HG02588 (cell line): Measurements from ENCODE around the gene C4orf51.
"Not testable (repeated sequence)": the region's sequence is repeated elsewhere in the genome, so short reads cannot be mapped to it uniquely, and the experiment has no call there.

Experiments
- ATAC-seq: cut with Tn5 transposase; IDR thresholded peaks from one replicate; pipeline ENCODE4 v1.9.1; 2021; ENCODE audit warnings: mild to moderate bottlenecking, moderate library complexity; ENCODE audit not compliant: unreplicated experiment

Gene C4orf51

GRCh38 chr4:145679991-145680455, at the start of gene C4orf51:
C4orf51 (plus strand) TSS chr4:145680146; CDS start chr4:145680204, 58 bp downstream.
- no peak for ATAC-seq

- ATAC-seq, result no peak
Measured at GRCh38 chr4:145635117-145635516, 44.8 kb upstream of the C4orf51 start.

- no peak for ATAC-seq
Measured at GRCh38 chr4:145635630-145636029, 44.3 kb upstream of the C4orf51 start.

- no peak for ATAC-seq
Measured at GRCh38 chr4:145639186-145639698, 40.7 kb upstream of the C4orf51 start.

DNA sequence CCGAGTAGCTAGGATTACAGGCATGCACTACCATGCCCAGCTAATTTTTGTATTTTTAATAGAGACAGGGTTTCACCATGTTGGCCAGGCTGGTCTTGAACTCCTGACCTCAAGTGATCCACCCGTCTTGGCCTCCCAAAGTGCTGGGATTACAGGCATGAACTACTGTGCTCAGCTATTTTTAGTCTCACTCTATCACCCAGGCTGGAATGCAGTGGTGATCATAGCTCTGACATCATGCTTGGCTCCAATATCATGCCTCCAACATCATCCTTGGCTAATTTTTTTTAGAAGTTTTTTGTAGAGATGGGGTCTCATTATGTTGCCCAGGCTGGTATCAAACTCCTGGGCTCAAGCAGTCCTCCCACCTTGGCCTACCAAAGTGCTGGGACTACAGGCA, 39.7 kb upstream of the C4orf51 start:
- ATAC-seq, result not testable (repeated sequence)

GRCh38 chr4:145643295-145643694, 36.7 kb upstream of the C4orf51 start:
- ATAC-seq, result no peak

DNA sequence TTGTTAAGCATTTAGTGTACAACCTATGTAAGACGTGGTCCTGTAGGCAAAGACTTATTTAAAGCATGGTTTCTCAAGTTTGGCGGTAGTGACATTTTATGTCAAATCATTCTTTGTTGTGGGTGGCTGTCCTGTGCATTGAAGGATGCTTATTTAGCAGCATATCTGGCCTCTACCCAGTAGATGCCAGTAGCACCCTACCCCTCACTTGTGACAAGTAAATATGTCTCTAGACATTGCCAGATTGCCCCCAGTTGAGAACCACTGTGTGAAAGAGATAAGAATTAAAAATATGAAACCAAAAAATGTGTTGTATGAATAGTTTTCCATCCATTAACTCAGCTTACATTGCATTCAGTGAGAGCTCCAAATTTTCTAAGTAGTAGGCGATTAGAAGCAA, 35.2 kb upstream of the C4orf51 start:
- ATAC-seq, result no peak

DNA sequence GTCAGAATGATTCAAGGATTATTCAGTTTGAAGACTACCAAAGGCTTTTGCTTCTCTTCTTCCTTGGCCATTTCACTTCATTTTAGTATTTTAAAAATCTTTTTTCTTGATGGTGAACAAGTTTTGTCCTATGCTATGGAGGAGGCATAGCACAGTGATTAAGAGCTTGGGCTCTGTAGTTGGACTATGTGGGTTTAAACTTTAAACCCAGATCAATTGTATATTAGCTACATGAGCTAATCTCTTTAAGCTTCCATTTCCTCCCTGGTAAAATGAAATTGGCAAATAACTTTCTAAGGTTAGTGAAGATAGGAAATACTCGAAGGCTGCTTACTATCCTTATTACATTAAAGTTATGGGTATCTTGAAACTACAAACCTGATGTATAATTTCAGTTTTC, 23.8 kb upstream of the C4orf51 start:
- no peak for ATAC-seq

DNA sequence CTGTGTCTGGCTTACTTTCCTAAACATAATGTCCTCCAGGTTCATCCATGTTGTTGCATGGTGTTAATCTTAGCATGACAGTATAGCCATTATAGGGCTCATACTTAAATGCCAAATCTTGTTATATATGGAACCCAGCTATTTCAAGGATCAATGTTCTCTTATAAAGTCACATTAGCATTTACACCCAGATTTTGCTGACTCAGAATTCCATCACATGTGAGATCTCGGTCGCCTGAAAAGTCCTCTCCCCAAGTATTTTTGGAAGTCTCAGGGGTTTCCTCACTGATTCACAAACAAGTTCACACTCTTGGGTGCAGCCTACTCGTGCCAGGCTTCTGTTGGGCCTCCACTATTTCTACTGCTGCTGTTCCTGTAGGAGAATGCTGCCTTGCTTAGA, 19.9 kb upstream of the C4orf51 start:
- no peak for ATAC-seq

GRCh38 chr4:145663194-145663593, 16.8 kb upstream of the C4orf51 start:
- no peak for ATAC-seq

GRCh38 chr4:145665773-145666172, 14.2 kb upstream of the C4orf51 start:
- ATAC-seq, result no peak

- ATAC-seq, result no peak
Measured at GRCh38 chr4:145670422-145670821, 9.5 kb upstream of the C4orf51 start.

DNA sequence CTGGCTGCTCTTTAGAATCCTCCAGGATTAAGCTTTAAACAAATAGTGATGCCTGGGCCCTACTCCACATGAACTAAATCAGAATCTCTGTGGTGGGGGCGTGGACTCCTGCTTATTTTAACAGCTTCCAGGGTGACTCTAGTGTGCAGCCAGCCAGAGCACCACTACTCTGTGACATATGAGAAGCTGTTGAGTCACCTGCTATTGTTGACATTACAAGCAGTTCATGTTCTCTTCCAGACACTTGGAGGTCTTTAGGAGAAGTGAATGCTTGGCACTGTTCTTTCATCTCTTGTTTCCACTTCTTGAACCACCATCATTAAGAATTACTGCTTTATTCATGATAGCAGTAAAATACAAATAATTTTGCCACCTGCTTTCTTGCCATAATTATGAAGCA, 426 bp upstream of the C4orf51 start:
- ATAC-seq, result no peak

DNA sequence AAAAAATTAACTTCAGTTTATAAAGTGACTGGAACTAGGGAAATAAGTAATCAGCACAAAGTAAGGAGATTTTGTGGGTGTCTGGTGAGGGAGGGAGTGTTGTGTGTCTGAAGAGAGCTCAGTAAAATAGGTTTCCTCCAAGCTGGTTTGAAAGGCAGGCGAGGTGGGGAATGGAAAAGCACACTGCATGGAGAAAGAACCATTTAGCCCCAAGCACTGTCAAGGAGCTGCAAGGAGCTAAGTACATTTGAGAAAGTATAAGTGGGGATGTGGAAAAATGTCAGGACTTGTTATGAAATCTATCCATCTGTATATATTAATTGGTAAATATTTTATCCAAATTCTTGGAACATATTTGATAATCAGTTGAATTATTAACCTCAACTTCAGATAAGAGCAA, 956 bp downstream of the C4orf51 start:
- ATAC-seq, result no peak

- no peak for ATAC-seq
Measured at GRCh38 chr4:145681518-145681917, 1.6 kb downstream of the C4orf51 start.

GRCh38 chr4:145681956-145682355, 2.0 kb downstream of the C4orf51 start:
- ATAC-seq, result no peak

DNA sequence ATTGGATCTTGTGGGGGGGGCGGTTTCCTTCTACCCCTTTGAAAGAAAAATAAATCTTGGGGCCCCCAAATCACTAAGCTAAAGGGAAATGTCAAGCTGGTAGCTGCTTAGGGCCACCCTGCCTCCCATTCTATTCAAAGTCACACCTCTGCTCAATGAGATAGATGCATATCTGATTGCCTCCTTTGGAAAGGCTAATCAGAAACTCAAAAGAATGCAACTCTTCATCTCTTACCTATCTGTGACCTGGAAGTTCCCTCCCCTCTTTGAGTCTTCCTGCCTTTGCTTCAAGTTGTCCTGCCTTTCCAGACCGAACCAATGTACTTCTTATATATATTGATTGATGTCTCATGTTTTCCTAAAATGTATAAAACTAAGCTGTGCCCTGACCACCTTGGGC, 7.0 kb downstream of the C4orf51 start:
- no peak for ATAC-seq

- no peak for ATAC-seq
Measured at GRCh38 chr4:145690610-145691009, 10.7 kb downstream of the C4orf51 start.

- not testable (repeated sequence) for ATAC-seq
Measured at GRCh38 chr4:145691416-145691815, 11.5 kb downstream of the C4orf51 start.

DNA sequence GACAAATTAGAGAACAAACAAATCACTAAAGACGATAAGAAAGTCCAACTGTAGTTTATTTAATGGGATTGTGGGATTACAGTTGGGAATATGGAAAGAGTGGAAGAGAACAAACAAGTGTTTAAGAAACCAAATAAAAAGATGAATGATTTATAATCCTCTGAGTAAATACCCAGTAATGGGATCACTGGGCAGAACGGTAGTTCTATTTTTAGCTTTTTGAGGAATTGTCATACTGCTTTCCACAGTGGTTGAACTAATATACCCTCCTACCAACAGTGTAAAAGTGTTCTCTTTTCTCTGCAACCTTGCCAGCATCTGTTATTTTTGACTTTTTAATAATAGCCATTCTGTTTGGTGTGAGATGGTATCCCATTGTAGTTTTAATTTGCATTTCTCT, 15.0 kb downstream of the C4orf51 start:
- no peak for ATAC-seq

DNA sequence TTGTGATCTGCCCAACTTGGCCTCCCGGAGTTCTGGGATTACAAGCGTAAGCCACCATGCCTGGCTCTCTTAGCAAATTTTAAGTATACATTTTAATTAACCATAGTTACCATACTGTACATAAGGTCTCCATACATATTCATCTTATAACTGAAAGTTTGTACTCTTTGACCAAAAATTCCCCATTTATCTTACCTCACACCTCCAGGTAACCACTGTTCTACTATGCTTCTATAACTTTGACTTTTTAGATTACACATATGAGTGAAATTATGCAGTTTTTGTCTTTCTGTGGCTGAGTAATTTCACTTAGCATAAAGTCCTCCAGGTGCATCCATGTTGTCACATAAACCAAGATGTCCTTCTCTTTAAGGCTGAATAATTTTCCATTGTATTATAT, 17.4 kb downstream of the C4orf51 start:
- ATAC-seq, result no peak

DNA sequence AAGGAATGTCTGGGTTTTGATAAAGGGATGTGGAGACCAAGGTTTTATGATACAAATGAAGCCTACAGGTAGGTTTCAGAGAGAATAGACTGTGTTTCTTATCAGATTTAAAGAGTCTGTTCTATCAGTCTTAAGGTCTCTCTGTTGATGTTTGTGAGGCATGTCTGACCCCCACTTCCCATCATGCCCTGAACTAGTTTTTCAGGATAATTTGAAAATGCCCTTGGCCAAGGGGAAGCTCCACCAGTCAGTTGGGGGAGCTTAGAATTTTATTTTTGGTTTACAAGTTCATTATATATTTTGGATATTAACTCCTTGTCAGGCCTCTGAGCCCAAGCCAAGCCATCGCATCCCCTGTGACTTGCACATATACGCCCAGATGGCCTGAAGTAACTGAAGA, 18.6 kb downstream of the C4orf51 start:
- ATAC-seq, result no peak

- ATAC-seq, result no peak
Measured at GRCh38 chr4:145703850-145704497, 24.0 kb downstream of the C4orf51 start.
